GM19468 (cell line): ENCODE data around the gene CCDC178.
A peak's percentile ranks its signal among the peaks of the same experiment; 100 is the strongest.
"Not testable (repeated sequence)": the region's sequence is repeated elsewhere in the genome, so short reads cannot be mapped to it uniquely, and the experiment has no call there.

Experiments
- ATAC-seq: cut with Tn5 transposase; IDR thresholded peaks from one replicate; pipeline ENCODE4 v1.9.1; 2021; ENCODE audit warnings: mild to moderate bottlenecking, moderate library complexity, moderate number of reproducible peaks; ENCODE audit not compliant: unreplicated experiment; ENCODE audit errors: extremely low read depth

Gene CCDC178

GRCh38 chr18:33232318-33232626, 208.2 kb downstream of the CCDC178 start:
- no peak for ATAC-seq

DNA sequence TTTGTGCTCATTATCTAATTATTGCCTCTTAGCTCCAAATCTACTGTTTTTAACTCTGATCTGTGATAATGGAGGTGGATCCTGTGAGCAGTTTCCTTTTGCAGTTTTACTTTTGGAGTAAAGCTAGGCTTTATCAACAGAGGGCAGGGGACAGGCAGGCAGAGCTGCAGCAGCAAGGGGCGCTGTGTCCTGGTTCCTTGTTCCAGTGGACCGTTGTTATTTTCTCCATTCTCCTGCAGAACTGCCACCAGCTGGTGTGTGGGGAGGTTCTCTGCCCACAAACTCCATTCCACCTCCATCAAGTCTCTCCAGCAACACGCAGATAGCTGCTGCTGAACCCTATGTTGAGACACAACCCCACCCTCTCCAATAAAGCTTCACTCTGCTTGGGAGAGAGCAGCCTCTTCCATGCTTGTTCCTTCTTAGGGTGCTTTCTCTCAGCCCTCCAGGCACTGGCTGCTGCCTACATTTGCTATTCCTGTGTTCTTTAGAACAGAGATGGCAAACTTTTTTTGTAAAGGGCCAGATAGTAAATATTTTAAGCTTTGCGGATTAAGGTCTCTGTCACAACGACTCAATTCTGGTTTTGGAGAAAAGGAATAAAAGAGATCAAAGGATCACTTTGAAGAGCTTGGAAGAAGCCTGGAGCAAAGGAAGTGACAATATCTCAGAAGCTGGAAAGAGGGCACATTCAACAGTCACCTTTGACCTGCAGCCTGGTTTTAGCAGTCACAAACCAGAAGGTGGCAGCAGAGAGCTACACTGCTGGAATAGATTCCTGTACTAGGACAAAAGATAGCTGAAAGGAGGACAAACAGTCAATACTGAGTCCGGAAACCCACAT, 208.8 kb downstream of the CCDC178 start:
- ATAC-seq = peak; percentile 93

- ATAC-seq = no peak
Measured at GRCh38 chr18:33212363-33212762, 228.2 kb downstream of the CCDC178 start.

DNA sequence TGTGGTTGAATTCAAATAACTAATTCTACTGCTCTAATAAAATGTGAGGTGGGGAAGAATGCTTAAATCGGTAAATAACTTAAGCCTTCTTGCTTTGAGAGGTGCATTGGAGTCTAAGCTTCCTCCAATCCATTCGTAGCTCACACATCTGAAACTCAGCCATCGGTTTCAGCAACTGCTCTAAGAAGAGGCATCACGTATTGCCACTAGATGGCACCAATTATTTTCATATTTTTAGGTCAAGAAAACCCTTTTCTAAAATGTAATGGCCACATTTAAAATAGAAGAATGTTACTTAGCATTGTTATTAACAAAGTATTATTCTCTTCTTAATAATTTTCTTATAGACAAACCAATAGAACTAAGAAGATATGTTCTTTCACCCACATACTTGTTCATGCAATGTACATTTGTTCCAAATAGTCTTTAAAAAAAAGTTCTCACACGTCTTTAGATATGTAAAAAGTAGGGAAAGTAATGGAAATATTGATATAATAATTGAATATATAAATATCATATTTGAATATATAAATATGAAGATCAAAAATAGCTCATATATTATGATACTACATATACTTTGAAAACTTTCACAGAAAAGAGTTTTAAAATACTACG, 229.8 kb downstream of the CCDC178 start:
- peak; percentile 68 for ATAC-seq

DNA sequence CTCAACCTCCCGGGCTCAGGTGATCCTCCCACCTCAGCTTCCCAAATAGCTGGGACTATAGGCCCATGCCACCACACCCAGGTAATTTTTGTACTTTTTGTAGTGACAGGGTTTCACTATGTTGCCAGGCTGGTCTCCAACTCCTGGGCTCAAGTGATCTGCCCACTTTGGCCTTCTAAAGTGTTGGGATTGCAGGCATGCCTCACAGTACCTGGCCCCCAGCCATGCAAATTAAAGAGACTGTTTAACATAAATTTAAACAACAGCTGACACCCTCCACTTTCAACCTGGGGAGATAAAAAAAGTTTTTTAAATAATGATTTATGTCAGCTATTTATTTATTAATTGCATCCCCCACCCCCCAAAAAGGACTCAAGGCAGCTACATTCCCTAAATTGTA, 234.7 kb downstream of the CCDC178 start:
- no peak for ATAC-seq

- ATAC-seq = no peak
Measured at GRCh38 chr18:33201509-33201926, 239.0 kb downstream of the CCDC178 start.

- no peak for ATAC-seq
Measured at GRCh38 chr18:33195795-33196194, 244.7 kb downstream of the CCDC178 start.

DNA sequence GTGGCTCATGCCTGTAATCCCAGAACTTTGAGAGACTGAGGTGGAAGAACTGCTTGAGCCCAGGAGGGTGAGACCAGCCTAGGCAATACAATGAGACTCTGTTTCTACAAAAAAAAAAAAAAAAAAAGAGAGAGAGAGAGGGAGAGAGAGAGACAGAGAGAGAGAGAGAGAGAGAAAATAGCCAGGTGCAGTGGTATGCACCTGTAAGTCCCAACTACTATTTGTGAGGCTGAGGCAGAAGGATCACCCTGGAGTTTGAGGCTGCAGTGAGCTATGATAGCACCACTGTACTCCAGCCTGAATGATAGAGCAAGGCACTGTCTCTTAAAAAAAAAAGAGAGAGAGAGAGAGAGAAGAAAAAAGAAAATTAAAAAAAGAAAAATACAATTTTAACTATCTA, 245.7 kb downstream of the CCDC178 start:
- ATAC-seq = no peak

DNA sequence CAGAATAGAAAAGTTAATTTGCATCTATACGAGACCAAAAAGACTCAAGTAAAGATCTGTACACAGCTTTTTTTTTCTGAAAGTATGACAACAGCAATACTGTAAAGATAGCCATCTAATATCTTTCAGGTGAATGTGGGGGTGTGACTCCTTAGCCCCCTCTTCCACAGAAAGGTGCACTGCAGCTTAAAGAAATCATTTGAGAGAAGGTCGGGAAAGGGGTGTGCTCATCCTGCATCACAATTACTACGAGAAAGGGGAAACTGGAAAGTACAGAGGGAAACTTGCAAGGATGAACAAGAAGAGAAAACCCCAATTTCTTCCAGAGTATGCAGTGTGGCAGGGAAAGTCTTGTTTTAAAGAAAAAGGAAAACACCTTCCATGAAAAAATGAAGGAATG, 255.6 kb downstream of the CCDC178 start:
- no peak for ATAC-seq

- no peak for ATAC-seq
Measured at GRCh38 chr18:33184175-33184574, 256.3 kb downstream of the CCDC178 start.

GRCh38 chr18:33183136-33183535, 257.4 kb downstream of the CCDC178 start:
- ATAC-seq = no peak

DNA sequence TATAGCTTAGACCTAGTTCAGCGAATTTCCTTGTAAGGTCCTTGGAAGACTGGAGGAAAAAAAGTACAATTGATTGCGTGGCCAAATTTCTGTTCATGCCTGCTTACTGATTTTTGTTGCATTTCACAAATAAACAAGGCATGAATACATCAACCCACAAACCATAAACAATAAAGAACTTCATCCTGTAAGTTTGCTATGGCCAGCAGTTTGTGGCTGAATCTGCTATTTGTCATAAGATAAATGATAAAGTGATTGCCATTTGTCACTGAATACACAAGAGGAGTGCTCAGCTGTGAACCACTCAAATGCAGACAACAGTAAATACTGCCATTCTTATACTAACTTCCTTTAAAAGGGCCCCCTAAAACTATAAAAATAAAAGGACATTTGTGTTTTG, 259.5 kb downstream of the CCDC178 start:
- no peak for ATAC-seq

DNA sequence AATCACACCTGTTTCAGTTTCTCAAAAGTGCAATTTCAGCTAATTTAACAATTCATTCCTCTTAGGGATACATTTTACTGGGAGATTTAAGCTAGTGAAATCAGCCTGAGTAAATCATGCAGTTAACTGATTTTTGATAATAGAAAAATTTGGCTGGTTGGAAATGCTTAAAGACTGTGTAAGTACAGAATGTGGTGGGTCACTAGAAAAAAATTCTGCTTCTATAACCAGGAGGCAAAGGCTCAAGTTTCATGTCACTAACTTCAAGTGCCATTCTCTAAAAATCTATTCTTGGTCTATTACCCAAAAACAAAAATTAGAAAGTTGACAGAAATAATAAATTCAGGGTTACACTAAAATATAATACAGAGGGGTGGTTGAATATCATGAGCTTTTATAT, 271.3 kb downstream of the CCDC178 start:
- no peak for ATAC-seq

- ATAC-seq = not testable (repeated sequence)
Measured at GRCh38 chr18:33164121-33164520, 276.4 kb downstream of the CCDC178 start.

DNA sequence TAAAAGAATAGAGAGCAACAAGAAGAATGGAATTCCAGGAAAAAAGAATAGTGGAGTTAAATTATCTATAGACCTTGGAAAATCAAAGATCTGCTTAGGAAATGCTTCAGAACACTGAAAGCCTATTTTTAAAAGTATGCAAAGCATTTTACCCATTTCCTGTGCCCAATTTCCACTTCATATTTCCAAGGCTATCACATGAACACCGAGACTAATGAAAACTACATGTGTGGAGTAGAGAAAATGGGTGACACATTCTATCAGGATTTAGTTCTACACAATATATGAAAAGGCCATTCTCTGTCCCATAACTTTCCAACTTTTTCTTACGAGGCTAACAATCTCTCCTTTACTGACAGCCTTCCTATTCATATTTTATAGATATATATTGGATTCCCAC, 279.4 kb downstream of the CCDC178 start:
- ATAC-seq = no peak

- no peak for ATAC-seq
Measured at GRCh38 chr18:33159151-33159550, 281.4 kb downstream of the CCDC178 start.

DNA sequence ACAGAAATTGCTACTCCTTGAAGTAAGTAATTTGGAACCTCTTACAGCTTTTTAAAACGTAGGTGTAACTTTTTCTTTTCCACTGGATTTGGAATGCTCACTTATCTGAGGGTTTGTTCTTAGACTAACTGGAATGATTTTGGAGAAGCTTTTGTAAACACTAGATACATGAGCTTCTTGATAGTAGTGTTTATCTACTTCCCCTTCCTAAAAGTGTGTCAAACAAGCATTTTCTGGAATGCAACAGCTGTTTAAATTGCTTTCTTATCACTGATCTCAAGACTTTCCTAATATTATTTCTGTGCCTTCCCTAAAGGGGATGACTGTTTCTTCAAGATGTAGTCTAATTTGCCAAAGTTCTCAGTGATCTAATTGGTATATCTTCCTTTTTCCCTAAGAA, 282.6 kb downstream of the CCDC178 start:
- no peak for ATAC-seq

- no peak for ATAC-seq
Measured at GRCh38 chr18:33156906-33157470, 283.5 kb downstream of the CCDC178 start.

DNA sequence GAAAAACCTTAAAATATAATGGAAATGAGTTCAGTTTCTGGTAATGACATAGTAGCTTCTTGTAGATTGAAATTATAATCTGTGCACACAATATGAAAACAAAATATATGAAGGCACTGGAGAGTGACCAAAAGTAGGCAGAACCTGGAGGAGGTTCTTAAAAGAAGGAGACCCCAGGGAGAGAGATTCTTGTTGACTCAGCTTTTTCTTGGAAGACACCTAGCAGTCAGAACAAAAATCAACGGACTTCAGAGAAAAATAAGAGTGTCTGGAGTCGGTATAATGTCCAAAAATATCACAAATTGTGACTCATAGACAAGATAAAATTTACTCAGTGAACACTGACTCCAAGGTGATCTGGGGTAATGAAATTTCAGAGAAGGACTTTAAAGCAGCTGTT, 286.5 kb downstream of the CCDC178 start:
- ATAC-seq = no peak

DNA sequence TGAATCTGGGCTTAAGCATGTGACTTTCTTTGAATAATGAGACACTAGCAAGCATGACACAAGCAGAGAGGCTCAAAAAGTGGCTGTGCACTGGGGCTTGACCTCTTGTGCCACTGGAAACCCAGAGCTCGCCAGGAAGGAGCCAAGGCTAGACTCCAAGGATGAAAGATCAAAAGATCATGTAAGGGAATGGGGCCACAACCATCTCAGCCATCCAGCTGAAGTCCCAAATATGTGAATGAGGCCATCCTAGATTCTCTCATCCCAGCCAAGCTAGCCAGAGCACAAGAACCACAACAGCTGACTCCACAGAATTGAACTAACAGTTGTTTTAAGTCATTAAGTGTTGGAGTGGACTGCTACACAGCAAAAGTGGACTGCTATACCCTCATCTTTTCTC, 288.1 kb downstream of the CCDC178 start:
- no peak for ATAC-seq

DNA sequence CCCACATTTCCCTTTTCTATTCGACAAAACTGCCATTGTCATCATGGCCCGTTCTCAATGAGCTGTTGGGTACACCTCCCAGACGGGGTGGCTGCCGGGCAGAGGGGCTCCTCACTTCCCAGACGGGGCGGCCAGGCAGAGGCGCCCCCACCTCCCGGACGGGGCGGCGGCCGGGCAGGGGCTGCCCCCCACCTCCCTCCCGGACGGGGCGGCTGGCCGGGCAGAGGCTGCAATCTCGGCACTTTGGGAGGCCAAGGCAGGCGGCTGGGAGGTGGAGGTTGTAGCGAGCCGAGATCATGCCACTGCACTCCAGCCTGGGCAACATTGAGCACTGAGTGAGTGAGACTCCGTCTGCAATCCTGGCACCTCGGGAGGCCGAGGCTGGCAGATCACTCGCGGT, 292.7 kb downstream of the CCDC178 start:
- not testable (repeated sequence) for ATAC-seq

DNA sequence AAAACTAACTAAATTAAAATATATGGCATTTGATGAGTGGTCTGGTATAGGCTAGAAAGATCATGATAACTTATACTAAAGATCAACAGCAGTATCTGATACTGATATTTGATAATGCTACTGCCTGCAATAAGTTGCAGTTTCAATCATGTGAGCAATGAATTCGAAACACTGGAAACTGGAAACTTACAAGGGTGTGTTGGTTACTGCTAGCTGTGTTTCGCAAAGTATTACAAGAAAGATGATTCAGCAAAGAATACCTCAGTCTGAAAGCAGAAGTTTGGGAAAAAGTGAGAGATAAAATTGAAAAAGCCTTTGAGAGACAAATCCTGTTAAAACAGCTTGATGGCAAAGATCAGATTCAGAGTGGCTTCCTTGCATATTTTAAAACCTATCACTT, 294.5 kb downstream of the CCDC178 start:
- no peak for ATAC-seq
